Loucy (cell line): ENCODE data around the gene DYNLT3.

Source experiments
- EZH2phosphoT487 ChIP-seq: fragments of 200-600 bp; IDR thresholded peaks from 2 replicates; pipeline ENCODE4 v1.6.1; 2018; ENCODE audit warnings: antibody characterized with exemption, mild to moderate bottlenecking, moderate library complexity, borderline replicate concordance
- TF ChIP-seq, protein P1 (sequence below): fragments of 200-600 bp; sonication (generic); conservative IDR thresholded peaks from 2 replicates; pipeline ENCODE4 v1.5.1; 2014; ENCODE audit warnings: mild to moderate bottlenecking, antibody characterized with exemption, low read length

DNA sequence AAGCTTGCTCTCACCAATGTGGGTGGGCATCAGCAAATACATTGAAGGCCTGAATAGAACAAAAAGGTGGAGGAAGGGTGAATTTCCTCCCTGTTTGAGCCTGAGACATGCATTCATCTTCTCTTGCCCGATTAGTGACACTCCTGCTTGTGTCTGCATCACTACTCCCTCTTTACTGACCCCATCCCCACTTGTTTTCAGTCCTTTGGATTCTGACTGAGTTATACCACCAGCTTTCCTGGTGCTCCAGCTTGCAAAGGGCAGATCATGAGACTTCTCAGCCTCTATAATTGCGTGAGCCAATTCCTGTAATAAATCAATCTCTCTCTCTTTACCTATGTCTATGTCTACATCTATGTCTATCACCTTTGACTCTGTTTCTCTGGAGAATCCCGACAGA is 47.4 kb upstream of the DYNLT3 start:
- TF ChIP-seq, protein P1, sequence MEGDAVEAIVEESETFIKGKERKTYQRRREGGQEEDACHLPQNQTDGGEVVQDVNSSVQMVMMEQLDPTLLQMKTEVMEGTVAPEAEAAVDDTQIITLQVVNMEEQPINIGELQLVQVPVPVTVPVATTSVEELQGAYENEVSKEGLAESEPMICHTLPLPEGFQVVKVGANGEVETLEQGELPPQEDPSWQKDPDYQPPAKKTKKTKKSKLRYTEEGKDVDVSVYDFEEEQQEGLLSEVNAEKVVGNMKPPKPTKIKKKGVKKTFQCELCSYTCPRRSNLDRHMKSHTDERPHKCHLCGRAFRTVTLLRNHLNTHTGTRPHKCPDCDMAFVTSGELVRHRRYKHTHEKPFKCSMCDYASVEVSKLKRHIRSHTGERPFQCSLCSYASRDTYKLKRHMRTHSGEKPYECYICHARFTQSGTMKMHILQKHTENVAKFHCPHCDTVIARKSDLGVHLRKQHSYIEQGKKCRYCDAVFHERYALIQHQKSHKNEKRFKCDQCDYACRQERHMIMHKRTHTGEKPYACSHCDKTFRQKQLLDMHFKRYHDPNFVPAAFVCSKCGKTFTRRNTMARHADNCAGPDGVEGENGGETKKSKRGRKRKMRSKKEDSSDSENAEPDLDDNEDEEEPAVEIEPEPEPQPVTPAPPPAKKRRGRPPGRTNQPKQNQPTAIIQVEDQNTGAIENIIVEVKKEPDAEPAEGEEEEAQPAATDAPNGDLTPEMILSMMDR: no peak
- TF ChIP-seq EZH2phosphoT487: no peak
